Stimulated activated CD8-positive, alpha-beta memory T cell treated with anti-CD3 and anti-CD28 coated beads, Interleukin-15, amount 100 ng/mL, for 1 hour (primary cell): ENCODE measurements around the gene SAMD11.
"Not testable (repeated sequence)": the region's sequence is repeated elsewhere in the genome, so short reads cannot be mapped to it uniquely, and the experiment has no call there.

Source experiments
- DNase-seq: peaks from one replicate; pipeline ENCODE4 v3.0.0-alpha.2; 2020; ENCODE audit warnings: low read depth

SAMD11 gene

GRCh38 chr1:974687-975328, 51.1 kb downstream of the SAMD11 start:
- no peak for DNase-seq

- DNase-seq = no peak
Observed at GRCh38 chr1:975365-975764, 51.6 kb downstream of the SAMD11 start.

- peak; percentile 39 for DNase-seq
Observed at GRCh38 chr1:975896-976683, 52.4 kb downstream of the SAMD11 start.

GRCh38 chr1:976791-977190, 53.1 kb downstream of the SAMD11 start:
- not testable (repeated sequence) for DNase-seq

GRCh38 chr1:978069-978834, 54.5 kb downstream of the SAMD11 start:
- no peak for DNase-seq

GRCh38 chr1:978835-979743, 55.4 kb downstream of the SAMD11 start:
- DNase-seq = no peak

GRCh38 chr1:979744-980072, 56.0 kb downstream of the SAMD11 start:
- no peak for DNase-seq

- DNase-seq = no peak
Observed at GRCh38 chr1:980137-980571, 56.4 kb downstream of the SAMD11 start.

- DNase-seq = no peak
Observed at GRCh38 chr1:980602-981395, 57.1 kb downstream of the SAMD11 start.

GRCh38 chr1:981491-981954, 57.8 kb downstream of the SAMD11 start:
- DNase-seq = no peak

- DNase-seq = no peak
Observed at GRCh38 chr1:981955-982558, 58.3 kb downstream of the SAMD11 start, which contains the start of gene PERM1. PERM1 (minus strand) TSS chr1:982093; CDS start chr1:981029, 1,064 bp downstream.

- no peak for DNase-seq
Observed at GRCh38 chr1:982765-983436, 59.2 kb downstream of the SAMD11 start.

GRCh38 chr1:983798-984475, 60.2 kb downstream of the SAMD11 start:
- DNase-seq = peak; percentile 42

- no peak for DNase-seq
Observed at GRCh38 chr1:984476-984814, 60.7 kb downstream of the SAMD11 start.

GRCh38 chr1:985126-985525, 61.4 kb downstream of the SAMD11 start:
- no peak for DNase-seq

GRCh38 chr1:988061-988460, 64.3 kb downstream of the SAMD11 start:
- DNase-seq = not testable (repeated sequence)

- DNase-seq = not testable (repeated sequence)
Observed at GRCh38 chr1:991275-991674, 67.6 kb downstream of the SAMD11 start.

GRCh38 chr1:991895-992294, 68.2 kb downstream of the SAMD11 start:
- DNase-seq = no peak

GRCh38 chr1:992362-992761, 68.6 kb downstream of the SAMD11 start:
- no peak for DNase-seq
